Upper lobe of right lung (tissue), 1 donor: ENCODE results near the gene ZNF367. TPM values are rescaled to one million over a fixed set of nuclear protein-coding genes. Genes with fewer than 3 reads are reported as not detected.

Experiments used
- ATAC-seq: fragments of 200-7000 bp; cut with Tn5 transposase; one replicate; pipeline ENCODE4 v1.9.1; 2020; ENCODE audit warnings: mild to moderate bottlenecking, moderate library complexity
- DNase-seq: peaks from one replicate; pipeline ENCODE4 v3.0.0-alpha.2; 2020
- H3K27ac ChIP-seq: fragments of 200-600 bp; one replicate; pipeline ENCODE4 v1.8.0; 2022
- H3K27me3 ChIP-seq: fragments of 200-600 bp; one replicate; pipeline ENCODE4 v1.8.0; 2022; ENCODE audit warnings: mild to moderate bottlenecking
- H3K36me3 ChIP-seq: fragments of 200-600 bp; one replicate; pipeline ENCODE4 v1.8.0; 2022
- H3K4me1 ChIP-seq: fragments of 200-600 bp; one replicate; pipeline ENCODE4 v1.8.0; 2022
- H3K4me3 ChIP-seq: fragments of 200-600 bp; one replicate; pipeline ENCODE4 v1.8.0; 2022; ENCODE audit warnings: mild to moderate bottlenecking
- H3K9me3 ChIP-seq: fragments of 200-600 bp; one replicate; pipeline ENCODE4 v1.8.0; 2022
- CTCF ChIP-seq: fragments of 200-600 bp; IDR thresholded peaks from one replicate; pipeline ENCODE4 v1.8.0; 2022; ENCODE audit warnings: antibody characterized with exemption
- intact Hi-C: fragments of 100-400 bp; cut with DNase I; formaldehyde crosslinking; loops from one replicate; pipeline ENCODE4 v1.11.0; 2022
- long read RNA-seq: library from polyadenylated mRNA; unstranded; transcript quantifications from one replicate; pipeline ENCODE4 v2.0.0, GENCODE V29; 2021
- total RNA-seq: library from RNA; stranded (reverse); fragmentation: NEBNext Ultra II Directional; extraction: Animal tissue kit (Norgen Biotek cat#: 25700); gene quantifications from one replicate; pipeline ENCODE4 v1.2.1, GENCODE V29; 2021
- donor health status: DM: no; HTN: yes; CAD: no; lungs with severe emphysema.

Gene ZNF367
- total RNA-seq: 0.67 TPM
- long read RNA-seq, partial matches to known transcripts: 0 of 3 reads
- long read RNA-seq, other reads (novel, unspliced or antisense): 0 of 3 reads

DNA sequence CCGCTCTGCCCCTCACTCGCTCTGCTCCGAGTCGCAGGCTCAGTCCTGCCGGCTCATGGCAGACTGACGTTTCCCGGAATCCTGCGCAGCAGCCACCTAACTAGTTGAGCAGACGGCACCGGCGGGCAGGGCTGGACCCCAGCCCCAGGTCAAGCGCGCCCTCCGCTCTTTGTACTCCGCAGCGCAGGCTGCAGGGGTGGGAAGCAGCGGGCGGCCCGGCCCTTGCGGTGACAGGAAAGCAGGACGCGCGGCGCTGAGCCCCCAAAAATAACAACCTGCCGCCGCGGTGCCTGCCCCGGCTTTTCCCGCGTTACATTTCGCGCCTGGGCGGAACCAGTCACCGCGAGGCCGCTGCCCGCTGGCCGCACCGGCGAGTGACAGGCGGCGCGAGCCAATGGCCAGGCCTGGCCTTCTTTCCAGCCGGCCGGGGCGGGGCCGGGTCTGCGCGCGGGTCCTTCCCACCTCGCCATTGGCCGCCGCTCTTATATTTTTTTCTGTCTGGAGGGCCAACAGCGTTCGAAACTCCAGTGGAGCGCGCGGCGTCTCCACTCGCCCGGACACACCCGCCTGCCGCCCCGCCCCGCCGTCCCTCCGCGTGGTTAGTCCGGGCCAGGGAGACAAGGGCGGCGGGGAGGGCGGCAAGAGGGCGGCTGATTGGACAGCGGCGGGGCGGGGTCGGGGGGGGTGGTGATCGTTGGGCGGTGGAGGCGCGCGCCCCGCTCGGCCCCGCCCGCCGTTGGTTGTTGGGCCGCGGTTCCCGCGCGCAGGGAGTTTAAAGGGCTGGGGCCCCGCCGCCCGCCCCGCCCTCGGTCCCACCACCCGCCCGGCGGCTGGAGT lies at the start of gene ZNF367:
TSS of gene ZNF367 (minus strand) at position 288 of the 837 bp plus-strand sequence. CDS start 338 bp downstream, outside the sequence.
- Histone ChIP-seq H3K4me3 (peak within 1 kb of the TSS; percentile 91), H3K4me1 (peaks cover 26% of the 10 kb centered on the region), H3K27ac (peak within 1 kb of the TSS; percentile 100), H3K36me3 (no peaks in the 10 kb centered on the region), H3K27me3 (no peaks in the 10 kb centered on the region), H3K9me3 (no peaks in the 10 kb centered on the region)
- intact Hi-C loops: no loop called here
- no peak for TF ChIP-seq CTCF
- ATAC-seq (peak; percentile 94), DNase-seq (peak; percentile 99)

DNA sequence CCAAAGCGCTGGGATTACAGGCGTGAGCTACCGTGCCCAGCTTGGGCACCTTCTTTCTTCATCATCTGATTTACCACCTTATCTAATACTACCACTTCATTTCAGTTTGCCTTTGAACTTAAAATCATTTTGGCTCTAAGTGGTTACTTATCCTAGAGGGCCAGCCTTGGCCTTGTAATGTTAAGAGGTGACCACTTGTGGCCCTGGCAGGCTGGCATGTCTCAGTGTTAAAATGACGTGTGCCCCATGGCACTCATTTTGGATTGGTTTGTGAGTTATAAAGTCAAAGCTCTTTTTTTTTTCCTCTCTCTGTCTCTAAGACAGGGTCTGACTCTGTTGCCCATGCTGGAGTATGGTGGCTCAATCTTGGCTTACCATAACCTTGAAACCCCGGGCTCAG lies 49.6 kb upstream of the ZNF367 start:
- no peak for DNase-seq
- Histone ChIP-seq H3K4me1 (no peaks in the 10 kb centered on the region), H3K27ac (no peak overlapping the region), H3K36me3 (peaks cover 46% of the 10 kb centered on the region), H3K9me3 (no peaks in the 10 kb centered on the region), H3K4me3 (no peak overlapping the region), H3K27me3 (no peaks in the 10 kb centered on the region)
- intact Hi-C loops: no loop called here
- no peak for TF ChIP-seq CTCF
- ATAC-seq: peak; percentile 86

DNA sequence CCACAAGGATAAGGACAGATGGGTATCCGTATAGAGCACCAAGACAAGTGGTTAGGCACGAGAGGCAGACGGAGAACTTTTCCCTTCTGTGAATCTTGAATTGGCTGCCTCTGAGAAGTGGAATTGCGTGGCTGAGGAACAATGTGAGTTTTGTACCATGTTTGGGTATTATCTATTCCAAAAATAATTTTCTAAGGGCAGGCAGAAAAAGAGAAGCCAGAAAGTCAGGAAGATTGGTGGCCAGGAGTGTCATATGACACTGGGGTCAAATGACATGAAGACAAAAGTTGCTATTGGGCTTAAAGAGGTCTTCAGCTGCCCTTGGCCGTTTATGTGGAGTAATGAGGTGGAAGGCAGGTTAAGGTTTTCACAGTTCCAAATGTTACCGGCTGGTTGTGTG lies 46.3 kb upstream of the ZNF367 start:
- ATAC-seq: no peak
- no peak for DNase-seq
- no peaks in the 10 kb centered on the region for H3K9me3 ChIP-seq
- no peak overlapping the region for H3K4me3 ChIP-seq
- TF ChIP-seq CTCF: no peak
- no peaks in the 10 kb centered on the region for H3K27me3 ChIP-seq
- intact Hi-C loops: no loop called here
- H3K36me3 ChIP-seq: peaks cover 19% of the 10 kb centered on the region
- no peaks in the 10 kb centered on the region for H3K4me1 ChIP-seq
- H3K27ac ChIP-seq: no peak overlapping the region

- Histone ChIP-seq H3K27ac (no peak overlapping the region), H3K9me3 (no peaks in the 10 kb centered on the region), H3K4me1 (no peaks in the 10 kb centered on the region), H3K36me3 (peaks cover 12% of the 10 kb centered on the region), H3K4me3 (no peak overlapping the region), H3K27me3 (no peaks in the 10 kb centered on the region)
- DNase-seq (no peak), ATAC-seq (no peak)
- TF ChIP-seq CTCF: no peak
- intact Hi-C loops: no loop called here
These were observed 44.4 kb upstream of the ZNF367 start for GRCh38 chr9:96462541-96462940.

- DNase-seq (no peak), ATAC-seq (no peak)
- peaks cover 12% of the 10 kb centered on the region for H3K36me3 ChIP-seq
- no peak for TF ChIP-seq CTCF
- no peak overlapping the region for H3K27ac ChIP-seq
- intact Hi-C loops: no loop called here
- H3K4me1 ChIP-seq: no peaks in the 10 kb centered on the region
- H3K9me3 ChIP-seq: no peaks in the 10 kb centered on the region
- no peaks in the 10 kb centered on the region for H3K27me3 ChIP-seq
- no peak overlapping the region for H3K4me3 ChIP-seq
These were observed 43.2 kb upstream of the ZNF367 start for GRCh38 chr9:96461336-96461735.
